ENCODE measurements around the gene AGXT. TPM values are rescaled to one million over a fixed set of nuclear protein-coding genes. Genes with fewer than 3 reads are reported as not detected.

The AGXT gene
- total RNA-seq, 4 donors from 2014 or later, result not detected

DNA sequence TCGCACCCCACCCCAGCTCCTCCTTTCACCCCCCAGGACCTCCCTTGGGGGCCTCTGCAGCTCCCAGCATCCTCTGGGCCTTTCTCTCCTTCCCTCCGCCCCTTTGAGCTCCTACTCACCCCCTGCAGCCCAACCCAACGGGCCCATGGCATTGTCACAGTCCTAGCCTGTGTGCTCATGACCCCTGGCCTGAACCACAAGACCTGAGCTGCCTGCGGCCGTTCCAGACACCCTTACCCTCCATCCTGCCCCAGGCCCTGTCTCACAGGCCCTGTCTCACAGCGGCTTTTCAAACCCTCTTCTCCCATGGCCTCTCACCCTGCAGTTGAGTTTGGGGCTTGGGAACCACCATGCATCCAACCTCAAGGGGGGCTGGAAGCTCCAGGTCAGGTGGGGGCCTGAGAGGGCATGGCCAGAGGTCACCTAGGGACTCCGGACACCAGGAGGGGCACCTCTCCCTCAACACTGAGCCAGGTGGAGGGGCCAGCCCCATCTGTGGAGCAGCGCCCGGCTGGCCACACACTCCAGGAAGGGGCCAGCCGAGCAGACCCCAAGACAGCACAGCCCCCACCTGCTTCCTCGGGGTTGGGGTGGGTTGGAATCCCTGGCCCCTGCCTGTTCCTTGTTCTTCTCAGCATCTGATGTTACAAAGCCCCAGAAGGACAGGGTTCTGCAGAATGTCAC is 20.4 kb downstream of the AGXT start:
- Histone ChIP-seq H3K27ac (no peak overlapping the region), H3K4me3 (replicated peaks in 1 of 3) (no peak overlapping the region), H3K9me3 (no peaks in the 10 kb centered on the region), H3K4me1 (peaks cover 0 to 7% of the 10 kb centered on the region in 2 donors), H3K27me3 (no peaks in the 10 kb centered on the region), H3K36me3 (no peaks in the 10 kb centered on the region)
- intact Hi-C loops (cut with DNase I), result no loop called here
- DNase-seq, result no peak
- 81% methylated on average over 7 to 9 of the region's 11 CpGs for WGBS, 2 donors
- no peak for TF ChIP-seq POLR2A (IDR thresholded peaks at IDR 0.05)
- TF ChIP-seq, protein P1, sequence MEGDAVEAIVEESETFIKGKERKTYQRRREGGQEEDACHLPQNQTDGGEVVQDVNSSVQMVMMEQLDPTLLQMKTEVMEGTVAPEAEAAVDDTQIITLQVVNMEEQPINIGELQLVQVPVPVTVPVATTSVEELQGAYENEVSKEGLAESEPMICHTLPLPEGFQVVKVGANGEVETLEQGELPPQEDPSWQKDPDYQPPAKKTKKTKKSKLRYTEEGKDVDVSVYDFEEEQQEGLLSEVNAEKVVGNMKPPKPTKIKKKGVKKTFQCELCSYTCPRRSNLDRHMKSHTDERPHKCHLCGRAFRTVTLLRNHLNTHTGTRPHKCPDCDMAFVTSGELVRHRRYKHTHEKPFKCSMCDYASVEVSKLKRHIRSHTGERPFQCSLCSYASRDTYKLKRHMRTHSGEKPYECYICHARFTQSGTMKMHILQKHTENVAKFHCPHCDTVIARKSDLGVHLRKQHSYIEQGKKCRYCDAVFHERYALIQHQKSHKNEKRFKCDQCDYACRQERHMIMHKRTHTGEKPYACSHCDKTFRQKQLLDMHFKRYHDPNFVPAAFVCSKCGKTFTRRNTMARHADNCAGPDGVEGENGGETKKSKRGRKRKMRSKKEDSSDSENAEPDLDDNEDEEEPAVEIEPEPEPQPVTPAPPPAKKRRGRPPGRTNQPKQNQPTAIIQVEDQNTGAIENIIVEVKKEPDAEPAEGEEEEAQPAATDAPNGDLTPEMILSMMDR (IDR thresholded peaks at IDR 0.05), result no peak

DNA sequence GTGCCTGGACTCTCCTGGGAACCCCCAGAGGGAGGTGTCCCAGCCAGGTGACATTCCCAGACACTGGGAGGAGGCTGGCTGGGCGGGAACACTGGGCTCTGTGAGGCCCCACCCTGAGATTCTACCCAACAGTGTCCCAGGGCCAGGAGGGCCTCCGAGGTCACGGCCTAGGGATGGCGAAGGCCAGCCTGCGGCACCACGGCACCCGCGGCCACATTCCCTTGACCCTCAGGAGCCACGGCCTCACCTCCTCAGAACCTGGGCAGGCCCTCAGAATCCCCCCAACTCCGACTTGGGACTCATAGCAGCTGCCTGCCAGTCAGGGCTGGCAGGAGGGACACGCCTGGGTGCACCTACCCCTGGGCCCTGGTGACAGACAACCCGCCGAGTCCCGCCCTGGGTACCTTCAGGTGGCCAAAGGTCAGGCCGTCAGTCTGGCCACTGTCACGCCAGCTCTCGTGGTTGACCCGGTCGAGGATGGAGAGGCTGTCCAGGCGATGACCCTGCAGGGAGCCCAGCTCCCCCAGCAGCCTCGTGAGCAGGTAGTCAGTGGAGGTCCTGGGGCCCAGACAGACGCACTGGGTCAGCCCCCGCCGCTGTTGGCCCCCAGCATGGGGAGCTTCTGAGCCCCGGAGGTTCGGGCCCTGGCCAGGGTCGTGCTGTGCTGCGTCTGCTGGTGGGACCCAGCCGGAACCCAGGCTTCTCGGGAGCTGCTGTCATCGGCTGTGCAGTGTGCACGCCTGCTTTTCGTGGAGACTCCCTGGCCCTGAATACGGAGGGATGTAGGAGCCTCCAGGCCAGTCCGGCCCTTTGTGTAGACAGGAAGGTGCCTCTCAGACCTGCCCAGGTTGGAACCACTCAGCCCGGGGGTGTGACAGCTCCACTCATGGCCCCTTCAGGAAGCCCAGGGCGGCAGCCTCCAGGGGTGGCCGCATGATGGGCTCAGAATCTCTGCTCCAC is 21.3 kb downstream of the AGXT start:
- no peak overlapping the region for H3K27ac ChIP-seq
- no peak overlapping the region for H3K4me3 ChIP-seq (replicated peaks in 1 of 3)
- H3K9me3 ChIP-seq, result no peaks in the 10 kb centered on the region
- TF ChIP-seq POLR2A (IDR thresholded peaks at IDR 0.05), result no peak
- TF ChIP-seq, protein P1 (IDR thresholded peaks at IDR 0.05), result no peak
- no peak for DNase-seq
- H3K36me3 ChIP-seq, result no peaks in the 10 kb centered on the region
- no peaks in the 10 kb centered on the region for H3K27me3 ChIP-seq
- intact Hi-C loops (cut with DNase I), result no loop called here
- peaks cover 0 to 7% of the 10 kb centered on the region in 2 donors for H3K4me1 ChIP-seq
- 83 to 91% methylated on average over 8 of the region's 38 CpGs for WGBS, 2 donors

DNA sequence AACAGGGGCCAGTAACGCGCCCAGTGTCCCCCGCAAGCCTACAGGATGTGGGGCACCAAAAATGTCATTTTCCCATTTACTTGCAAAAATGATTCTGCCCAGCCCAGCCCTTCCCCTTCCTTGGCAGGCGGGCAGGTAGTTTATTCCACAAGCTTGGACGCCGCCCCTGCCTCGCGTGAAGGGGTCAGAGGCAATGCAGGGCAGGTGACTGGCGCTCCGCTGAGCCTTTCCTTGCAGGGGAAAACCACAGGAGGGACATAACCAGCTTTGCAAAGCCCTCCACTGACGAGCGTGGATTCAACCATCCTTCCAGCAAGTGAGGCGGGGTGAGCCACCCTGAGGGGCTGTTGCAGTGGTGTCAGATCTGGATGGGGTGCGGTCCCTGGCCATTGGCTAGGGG is 22.1 kb downstream of the AGXT start:
- Histone ChIP-seq H3K4me3 (replicated peaks in 1 of 3) (no peak overlapping the region), H3K9me3 (no peaks in the 10 kb centered on the region), H3K4me1 (peaks cover 0 to 7% of the 10 kb centered on the region in 2 donors), H3K36me3 (no peaks in the 10 kb centered on the region), H3K27ac (no peak overlapping the region), H3K27me3 (no peaks in the 10 kb centered on the region)
- DNase-seq, result no peak
- TF ChIP-seq, protein P1 (IDR thresholded peaks at IDR 0.05), result no peak
- TF ChIP-seq POLR2A (IDR thresholded peaks at IDR 0.05), result no peak
- intact Hi-C loops (cut with DNase I), result no loop called here
- 80 to 81% methylated on average over 12 to 14 of the region's 14 CpGs for WGBS, 2 donors

DNA sequence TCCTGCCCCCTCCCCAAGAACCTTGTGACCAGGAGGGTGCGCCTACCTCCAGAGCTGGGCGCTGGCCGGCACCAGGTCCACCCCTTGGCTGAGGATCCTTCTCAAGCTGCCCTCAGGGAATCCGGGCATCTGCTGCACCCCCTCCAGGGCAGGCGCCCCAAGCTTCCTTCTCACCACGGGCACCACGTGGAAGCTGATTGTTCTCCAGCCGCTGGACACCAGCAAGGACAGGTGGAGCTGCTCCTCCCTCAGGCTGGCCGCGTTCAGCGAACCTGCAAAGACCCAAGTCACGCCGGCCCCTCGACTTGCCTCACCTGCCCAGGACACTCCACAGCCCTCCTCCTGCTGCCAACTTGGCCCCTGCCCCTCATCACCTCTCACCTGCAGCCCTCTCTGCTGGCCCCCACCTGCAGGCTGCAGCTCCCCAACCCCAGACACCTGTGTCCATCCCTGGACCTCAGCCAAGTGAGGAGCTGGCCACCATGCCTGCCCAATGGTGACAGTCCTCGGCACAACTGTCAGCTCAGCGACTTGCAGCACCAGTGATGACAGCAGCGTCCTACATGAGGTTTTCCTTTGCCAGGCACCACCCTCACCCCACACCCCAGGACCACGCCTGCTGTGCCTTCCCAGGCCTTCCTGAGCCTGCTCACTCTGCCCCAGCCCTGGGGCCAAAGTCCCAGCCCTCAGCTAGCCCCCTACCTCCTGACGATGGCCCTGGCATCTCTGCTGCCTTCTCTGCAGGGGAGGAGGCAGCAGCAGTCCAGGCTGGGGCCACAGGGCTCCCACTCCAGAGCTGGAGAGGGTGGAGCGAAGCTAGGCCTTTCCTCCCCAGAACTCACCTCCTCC is 23.1 kb downstream of the AGXT start:
- TF ChIP-seq, protein P1 (IDR thresholded peaks at IDR 0.05), result no peak
- TF ChIP-seq POLR2A (IDR thresholded peaks at IDR 0.05), result no peak
- Histone ChIP-seq H3K4me3 (replicated peaks in 1 of 3) (no peak overlapping the region), H3K9me3 (no peaks in the 10 kb centered on the region), H3K27me3 (no peaks in the 10 kb centered on the region), H3K4me1 (peaks cover 0 to 9% of the 10 kb centered on the region in 2 donors), H3K36me3 (no peaks in the 10 kb centered on the region), H3K27ac (no peak overlapping the region)
- 72 to 88% methylated on average over 17 to 19 of the region's 20 CpGs for WGBS, 2 donors
- no peak for DNase-seq
- intact Hi-C loops (cut with DNase I), result no loop called here

All from thyroid gland (tissue), 4 donors.